Measurements from ENCODE around the gene TUBGCP2. TPM values are rescaled to one million over a fixed set of nuclear protein-coding genes. Genes with fewer than 3 reads are reported as not detected.

TUBGCP2 gene
- total RNA-seq, 1 experiment from 2014 or later, result 75.1 TPM

DNA sequence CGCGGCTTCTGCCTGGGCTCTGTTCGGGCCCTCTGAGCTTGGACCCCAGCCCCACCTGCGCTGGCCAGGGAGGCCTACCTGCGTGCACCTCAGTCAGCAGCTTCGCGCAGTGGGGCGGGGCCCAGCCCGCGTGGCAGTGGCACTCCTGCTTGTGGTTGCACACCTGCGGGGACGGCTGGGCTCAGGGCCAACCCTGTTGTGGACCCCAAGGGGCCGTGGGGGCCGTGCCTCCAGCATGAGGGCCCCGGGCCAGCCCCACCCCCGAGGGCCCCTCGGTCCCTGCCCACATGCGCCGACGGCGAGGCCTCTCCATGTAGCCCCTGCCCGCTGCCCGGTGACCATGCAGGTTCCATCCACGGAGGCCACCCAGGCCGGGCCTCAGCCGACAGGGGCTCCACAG, 39.3 kb downstream of the TUBGCP2 start:
- Histone ChIP-seq H3K9me3 (ENCODE audit: low read depth, low read length, poor library complexity, severe bottlenecking) (no peaks in the 10 kb centered on the region), H3K4me1 (ENCODE audit: insufficient read depth, low read length, poor library complexity, severe bottlenecking) (no peaks in the 10 kb centered on the region), H3K36me3 (ENCODE audit: insufficient read depth, low read length, poor library complexity, severe bottlenecking) (no peaks in the 10 kb centered on the region), H3K4me3 (ENCODE audit: low read depth, low read length, poor library complexity, severe bottlenecking) (no peak overlapping the region), H3K27ac (ENCODE audit: low read depth, low read length, poor library complexity, severe bottlenecking) (no peak overlapping the region), H3K27me3 (replicated peaks; ENCODE audit: insufficient read depth, low read depth, low read length, poor library complexity) (no peaks in the 10 kb centered on the region)
- BruUV-seq (replicated peaks), result no TSS peak
- no peak for DNase-seq (ENCODE audit: low spot score)
- intact Hi-C loops (cut with micrococcal nuclease; ENCODE audit: unreplicated experiment), result no loop called here
- ChIA-PET CTCF (no interaction called here), POLR2A (ENCODE audit: low non-redundant PET) (no interaction called here)
- TF ChIP-seq, protein P1, sequence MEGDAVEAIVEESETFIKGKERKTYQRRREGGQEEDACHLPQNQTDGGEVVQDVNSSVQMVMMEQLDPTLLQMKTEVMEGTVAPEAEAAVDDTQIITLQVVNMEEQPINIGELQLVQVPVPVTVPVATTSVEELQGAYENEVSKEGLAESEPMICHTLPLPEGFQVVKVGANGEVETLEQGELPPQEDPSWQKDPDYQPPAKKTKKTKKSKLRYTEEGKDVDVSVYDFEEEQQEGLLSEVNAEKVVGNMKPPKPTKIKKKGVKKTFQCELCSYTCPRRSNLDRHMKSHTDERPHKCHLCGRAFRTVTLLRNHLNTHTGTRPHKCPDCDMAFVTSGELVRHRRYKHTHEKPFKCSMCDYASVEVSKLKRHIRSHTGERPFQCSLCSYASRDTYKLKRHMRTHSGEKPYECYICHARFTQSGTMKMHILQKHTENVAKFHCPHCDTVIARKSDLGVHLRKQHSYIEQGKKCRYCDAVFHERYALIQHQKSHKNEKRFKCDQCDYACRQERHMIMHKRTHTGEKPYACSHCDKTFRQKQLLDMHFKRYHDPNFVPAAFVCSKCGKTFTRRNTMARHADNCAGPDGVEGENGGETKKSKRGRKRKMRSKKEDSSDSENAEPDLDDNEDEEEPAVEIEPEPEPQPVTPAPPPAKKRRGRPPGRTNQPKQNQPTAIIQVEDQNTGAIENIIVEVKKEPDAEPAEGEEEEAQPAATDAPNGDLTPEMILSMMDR (conservative IDR thresholded peaks at IDR 0.05; ENCODE audit: low read depth, low read length), result no peak
- no peak for TF ChIP-seq EZH2 (IDR thresholded peaks at IDR 0.05; ENCODE audit: borderline replicate concordance, low read depth, low read length, poor library complexity, severe bottlenecking)

DNA sequence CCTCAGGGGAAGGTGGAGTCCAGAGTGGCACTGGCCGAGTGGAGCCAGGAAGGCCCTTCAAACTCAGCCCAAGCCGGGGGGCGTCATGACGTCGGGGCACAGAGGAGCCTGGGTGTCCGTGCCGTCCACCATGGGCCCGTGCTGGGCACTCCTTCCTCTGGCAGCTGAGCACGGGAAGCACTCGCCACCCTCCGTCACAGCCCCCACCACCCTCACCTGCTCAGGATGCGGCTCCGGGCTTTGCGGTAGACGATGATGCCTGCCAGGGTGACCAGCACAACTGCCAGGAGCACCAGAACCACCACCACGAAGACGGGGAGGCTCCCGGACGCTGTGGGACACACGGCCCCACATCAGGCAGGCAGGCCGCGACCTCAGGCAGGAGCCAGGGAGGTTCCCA, 40.1 kb downstream of the TUBGCP2 start:
- Histone ChIP-seq H3K9me3 (ENCODE audit: low read depth, low read length, poor library complexity, severe bottlenecking) (no peaks in the 10 kb centered on the region), H3K27ac (ENCODE audit: low read depth, low read length, poor library complexity, severe bottlenecking) (no peak overlapping the region), H3K36me3 (ENCODE audit: insufficient read depth, low read length, poor library complexity, severe bottlenecking) (no peaks in the 10 kb centered on the region), H3K4me1 (ENCODE audit: insufficient read depth, low read length, poor library complexity, severe bottlenecking) (no peaks in the 10 kb centered on the region), H3K27me3 (replicated peaks; ENCODE audit: insufficient read depth, low read depth, low read length, poor library complexity) (no peaks in the 10 kb centered on the region), H3K4me3 (ENCODE audit: low read depth, low read length, poor library complexity, severe bottlenecking) (no peak overlapping the region)
- no peak for DNase-seq (ENCODE audit: low spot score)
- TF ChIP-seq EZH2 (IDR thresholded peaks at IDR 0.05; ENCODE audit: borderline replicate concordance, low read depth, low read length, poor library complexity, severe bottlenecking), result no peak
- TF ChIP-seq, protein P1 (conservative IDR thresholded peaks at IDR 0.05; ENCODE audit: low read depth, low read length), result no peak
- ChIA-PET CTCF (no interaction called here), POLR2A (ENCODE audit: low non-redundant PET) (no interaction called here)
- no TSS peak for BruUV-seq (replicated peaks)
- intact Hi-C loops (cut with micrococcal nuclease; ENCODE audit: unreplicated experiment), result no loop called here

DNA sequence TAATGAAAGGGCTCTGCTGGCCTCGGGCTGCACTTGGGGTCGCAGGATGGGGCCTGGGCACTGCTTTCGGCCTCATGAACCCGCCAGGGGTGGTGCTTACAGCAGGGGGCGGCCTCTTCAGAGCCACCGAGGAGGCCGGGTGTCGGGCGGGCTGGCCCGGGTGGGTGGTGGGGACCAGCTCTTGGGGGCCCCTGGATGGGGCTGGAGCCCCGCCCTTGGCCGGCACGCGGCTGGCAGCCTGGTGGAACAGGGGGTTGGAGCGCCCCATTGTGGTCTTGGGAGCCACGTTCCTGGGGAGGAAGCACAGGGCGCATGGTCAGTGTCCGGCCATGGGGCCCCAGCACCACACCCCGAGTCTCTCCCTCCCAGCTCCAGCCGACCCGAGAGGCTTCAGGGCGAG, 40.8 kb downstream of the TUBGCP2 start:
- H3K9me3 ChIP-seq (ENCODE audit: low read depth, low read length, poor library complexity, severe bottlenecking), result no peaks in the 10 kb centered on the region
- TF ChIP-seq EZH2 (IDR thresholded peaks at IDR 0.05; ENCODE audit: borderline replicate concordance, low read depth, low read length, poor library complexity, severe bottlenecking), result no peak
- TF ChIP-seq, protein P1 (conservative IDR thresholded peaks at IDR 0.05; ENCODE audit: low read depth, low read length), result no peak
- DNase-seq (ENCODE audit: low spot score), result no peak
- ChIA-PET POLR2A (ENCODE audit: low non-redundant PET) (interaction anchor here (0.6 kb wide), 1 partner anchor 32 kb away, joined by 3 read pairs; no protein-coding TSS in a partner anchor), CTCF (no interaction called here)
- no peak overlapping the region for H3K4me3 ChIP-seq (ENCODE audit: low read depth, low read length, poor library complexity, severe bottlenecking)
- H3K27me3 ChIP-seq (replicated peaks; ENCODE audit: insufficient read depth, low read depth, low read length, poor library complexity), result no peaks in the 10 kb centered on the region
- no peak overlapping the region for H3K27ac ChIP-seq (ENCODE audit: low read depth, low read length, poor library complexity, severe bottlenecking)
- H3K36me3 ChIP-seq (ENCODE audit: insufficient read depth, low read length, poor library complexity, severe bottlenecking), result no peaks in the 10 kb centered on the region
- no peaks in the 10 kb centered on the region for H3K4me1 ChIP-seq (ENCODE audit: insufficient read depth, low read length, poor library complexity, severe bottlenecking)
- no TSS peak for BruUV-seq (replicated peaks)
- intact Hi-C loops (cut with micrococcal nuclease; ENCODE audit: unreplicated experiment), result no loop called here

Measured in A673 (cell line).